ENCODE results near the gene MYNN.
A peak's percentile ranks its signal among the peaks of the same experiment; 100 is the strongest.

MYNN gene

GRCh38 chr3:169835533-169835932 lies 62.3 kb downstream of the MYNN start:
- no peak for DNase-seq

GRCh38 chr3:169836078-169836941 lies 63.1 kb downstream of the MYNN start:
- peak; percentile 19 to 35 for DNase-seq

GRCh38 chr3:169836942-169837275 lies 63.7 kb downstream of the MYNN start:
- DNase-seq = no peak

- DNase-seq = no peak
Observed at GRCh38 chr3:169838511-169839030, 65.4 kb downstream of the MYNN start.

Data from inflammatory macrophage (primary cell).